ENCODE measurements around the gene TCF7. TPM values are rescaled to one million over a fixed set of nuclear protein-coding genes. Genes with fewer than 3 reads are reported as not detected.
A peak's percentile ranks its signal among the peaks of the same experiment; 100 is the strongest.

The TCF7 gene
- total RNA-seq, 3 donors from 2014 or later, result 1.9 to 6.8 (median 4.4) TPM

DNA sequence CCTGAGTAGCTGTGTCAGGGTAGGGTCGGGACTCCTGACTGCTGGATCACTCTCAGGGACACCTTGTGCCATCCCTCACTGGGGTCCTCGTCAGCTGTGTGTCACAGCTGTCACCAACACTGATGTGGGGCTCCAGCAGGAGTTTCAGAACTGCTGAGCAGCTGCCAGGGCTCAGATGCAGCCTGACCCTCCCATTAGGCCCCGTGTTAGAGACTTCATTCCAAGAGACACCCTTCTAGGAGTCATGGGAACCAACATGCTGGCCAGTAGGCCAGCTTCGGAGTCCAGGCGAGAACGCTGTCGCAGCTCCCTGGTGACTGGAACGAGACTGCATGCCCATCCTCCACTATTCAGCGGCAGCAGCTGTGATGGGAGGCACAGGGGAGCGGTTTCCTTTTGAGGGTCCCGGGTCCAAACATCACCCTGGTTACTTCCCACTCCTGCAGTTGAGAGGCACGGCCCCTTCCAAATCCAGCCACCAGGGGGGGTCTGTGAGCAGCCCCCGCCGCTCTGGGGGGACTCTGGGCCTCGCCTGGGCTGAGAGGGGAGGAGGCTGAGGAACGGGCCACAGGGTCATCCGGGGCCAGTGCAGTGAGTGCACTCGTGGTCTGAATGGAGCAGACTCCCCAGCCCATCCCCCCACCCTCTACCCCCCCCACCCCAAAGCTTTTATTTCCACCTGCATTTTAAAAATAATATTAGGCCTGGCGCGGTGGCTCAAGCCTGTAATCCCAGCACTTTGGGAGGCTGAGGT lies 12.6 kb upstream of the TCF7 start:
- Histone ChIP-seq H3K9me3 (no peaks in the 10 kb centered on the region), H3K4me3 (no peak overlapping the region), H3K36me3 (ENCODE audit: low read depth) (no peaks in the 10 kb centered on the region), H3K4me1 (ENCODE audit: low read depth) (peaks cover 4% of the 10 kb centered on the region)
- peak; percentile 72 to 81 (median 78) for DNase-seq
- intact Hi-C loops (cut with DNase I, micrococcal nuclease), result no loop called here
- peak; percentile 69 for ATAC-seq
- TF ChIP-seq CTCF (IDR thresholded peaks at IDR 0.05), result peak; percentile 86

GRCh38 chr5:134103397-134103796 lies 11.1 kb upstream of the TCF7 start:
- peaks cover 4% of the 10 kb centered on the region for H3K4me1 ChIP-seq (ENCODE audit: low read depth)
- no peak for ATAC-seq
- TF ChIP-seq CTCF (IDR thresholded peaks at IDR 0.05), result no peak
- no peaks in the 10 kb centered on the region for H3K36me3 ChIP-seq (ENCODE audit: low read depth)
- DNase-seq, result no peak
- H3K9me3 ChIP-seq, result no peaks in the 10 kb centered on the region
- H3K4me3 ChIP-seq, result no peak overlapping the region
- intact Hi-C loops (cut with DNase I, micrococcal nuclease), result no loop called here

DNA sequence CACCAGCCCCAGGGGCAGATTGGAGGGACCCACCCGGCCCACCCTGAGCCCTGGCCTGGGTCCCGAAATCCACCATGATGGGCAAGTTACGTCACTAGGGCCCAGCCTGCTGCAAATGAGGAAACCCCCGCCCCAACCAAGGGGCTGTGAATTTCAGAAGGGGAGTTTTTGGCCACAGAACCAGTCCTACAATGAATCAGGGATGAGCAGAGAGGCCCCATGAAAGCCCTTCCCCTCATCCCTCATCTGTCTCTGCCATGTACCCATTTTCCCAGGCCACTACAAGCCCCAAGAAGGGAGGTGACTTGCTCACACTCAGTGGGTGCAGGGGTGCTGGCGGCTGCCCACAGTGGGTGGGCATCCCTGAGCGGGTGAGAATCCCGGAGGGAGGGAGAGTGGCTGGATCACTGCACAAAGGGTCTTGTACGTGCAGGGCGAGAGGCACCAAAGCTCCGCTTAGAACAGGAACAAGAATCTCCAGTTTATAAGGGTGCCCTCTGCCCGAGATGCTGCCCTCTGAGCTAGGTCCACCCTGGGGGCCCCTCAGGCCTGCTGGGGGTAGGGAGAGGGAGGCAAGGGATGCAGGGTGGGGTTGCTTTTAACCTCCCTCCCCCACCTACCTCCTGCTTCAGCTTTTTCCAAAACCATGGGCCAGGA lies 10.4 kb upstream of the TCF7 start:
- intact Hi-C loops (cut with DNase I, micrococcal nuclease), result no loop called here
- peak in 1 of 3 donors; percentile 15 for DNase-seq
- TF ChIP-seq CTCF (IDR thresholded peaks at IDR 0.05), result no peak
- H3K4me1 ChIP-seq (ENCODE audit: low read depth), result peaks cover 4% of the 10 kb centered on the region
- H3K4me3 ChIP-seq, result no peak overlapping the region
- ATAC-seq, result no peak
- H3K9me3 ChIP-seq, result no peaks in the 10 kb centered on the region
- no peaks in the 10 kb centered on the region for H3K36me3 ChIP-seq (ENCODE audit: low read depth)

- no peaks in the 10 kb centered on the region for H3K4me1 ChIP-seq (ENCODE audit: low read depth)
- H3K36me3 ChIP-seq (ENCODE audit: low read depth), result no peaks in the 10 kb centered on the region
- no peaks in the 10 kb centered on the region for H3K9me3 ChIP-seq
- ATAC-seq (no peak), DNase-seq (peak in 1 of 3 donors; percentile 29)
- no peak for TF ChIP-seq CTCF (IDR thresholded peaks at IDR 0.05)
- intact Hi-C loops (cut with DNase I, micrococcal nuclease), result no loop called here
- H3K4me3 ChIP-seq, result no peak overlapping the region
Measured at GRCh38 chr5:134106991-134107701, 7.3 kb upstream of the TCF7 start.

GRCh38 chr5:134107779-134108178 lies 6.7 kb upstream of the TCF7 start:
- H3K36me3 ChIP-seq (ENCODE audit: low read depth), result no peaks in the 10 kb centered on the region
- no peak for TF ChIP-seq CTCF (IDR thresholded peaks at IDR 0.05)
- H3K4me3 ChIP-seq, result no peak overlapping the region
- DNase-seq, result no peak
- no peaks in the 10 kb centered on the region for H3K9me3 ChIP-seq
- no peaks in the 10 kb centered on the region for H3K4me1 ChIP-seq (ENCODE audit: low read depth)
- no peak for ATAC-seq
- intact Hi-C loops (cut with DNase I, micrococcal nuclease), result no loop called here

Data from mucosa of descending colon (tissue), 3 donors.